Measurements from ENCODE around the gene TRIM48. TPM values are rescaled to one million over a fixed set of nuclear protein-coding genes. Genes with fewer than 3 reads are reported as not detected.
"Not testable (repeated sequence)": the region's sequence is repeated elsewhere in the genome, so short reads cannot be mapped to it uniquely, and the experiment has no call there.

TRIM48 gene, protein sequence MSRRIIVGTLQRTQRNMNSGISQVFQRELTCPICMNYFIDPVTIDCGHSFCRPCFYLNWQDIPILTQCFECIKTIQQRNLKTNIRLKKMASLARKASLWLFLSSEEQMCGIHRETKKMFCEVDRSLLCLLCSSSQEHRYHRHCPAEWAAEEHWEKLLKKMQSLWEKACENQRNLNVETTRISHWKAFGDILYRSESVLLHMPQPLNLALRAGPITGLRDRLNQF
- total RNA-seq, result not detected

DNA sequence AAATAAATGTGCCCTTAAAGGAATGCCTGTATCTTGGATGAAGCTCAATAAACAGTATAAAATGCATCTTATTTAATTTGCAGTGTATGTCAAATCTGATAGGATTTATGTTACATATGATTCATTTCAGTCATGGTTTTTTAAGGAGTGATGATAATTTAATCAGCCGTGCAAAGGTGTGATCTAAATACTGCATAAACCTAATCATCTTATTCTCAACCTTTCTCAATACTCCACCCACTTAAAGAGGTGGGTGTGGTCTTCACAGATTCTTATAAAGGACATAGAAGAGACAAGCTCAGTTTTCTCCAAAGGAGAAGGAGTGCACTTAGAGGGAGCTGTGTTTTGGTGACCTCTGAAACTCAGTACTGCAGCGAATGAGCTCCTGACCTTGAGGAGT is at the start of gene TRIM48:
Gene TRIM48, plus strand, starts transcription at position 301 of the 400 bp plus-strand sequence. CDS start 113 bp downstream, outside the sequence.
- H3K27me3 ChIP-seq (ENCODE audit: control insufficient read depth in 3 of 3, insufficient read depth in 3 of 3, low read length in 3 of 3); H3K4me1 ChIP-seq (ENCODE audit: control insufficient read depth in 3 of 3, insufficient read depth in 3 of 3, low read length in 3 of 3); H3K27ac ChIP-seq (ENCODE audit: low read depth, low read length); H3K36me3 ChIP-seq (ENCODE audit: control insufficient read depth in 3 of 3, insufficient read depth in 3 of 3, low read length in 3 of 3); H3K4me3 ChIP-seq (ENCODE audit: low read length in 3 of 3); H3K9me3 ChIP-seq (ENCODE audit: control insufficient read depth in 3 of 3, low read length in 3 of 3); H3K9ac ChIP-seq (ENCODE audit: low read depth in 1 of 3, low read length in 3 of 3): not testable (repeated sequence)

DNA sequence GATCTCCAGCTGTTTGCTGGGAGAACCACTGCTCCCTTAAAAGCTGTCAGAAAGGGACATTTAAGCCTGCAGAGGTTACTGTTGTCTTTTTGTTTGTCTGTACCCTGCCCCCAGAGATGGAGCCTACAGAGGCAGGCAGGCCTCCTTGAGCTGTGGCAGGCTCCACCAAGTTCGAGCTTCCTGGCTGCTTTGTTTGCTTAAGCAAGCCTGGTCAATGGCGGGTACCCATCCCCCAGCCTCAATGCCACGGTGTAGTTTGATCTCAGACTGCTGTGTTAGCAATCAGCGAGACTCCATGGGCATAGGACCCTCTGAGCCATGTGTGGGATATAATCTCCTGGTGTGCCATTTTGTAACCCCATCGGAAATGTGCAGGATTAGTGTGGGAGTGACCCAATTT is 23.6 kb upstream of the TRIM48 start:
- H3K4me3 ChIP-seq (ENCODE audit: low read length in 3 of 3); H3K36me3 ChIP-seq (ENCODE audit: control insufficient read depth in 3 of 3, insufficient read depth in 3 of 3, low read length in 3 of 3); H3K4me1 ChIP-seq (ENCODE audit: control insufficient read depth in 3 of 3, insufficient read depth in 3 of 3, low read length in 3 of 3); H3K9me3 ChIP-seq (ENCODE audit: control insufficient read depth in 3 of 3, low read length in 3 of 3); H3K9ac ChIP-seq (ENCODE audit: low read depth in 1 of 3, low read length in 3 of 3); H3K27ac ChIP-seq (ENCODE audit: low read depth, low read length); H3K27me3 ChIP-seq (ENCODE audit: control insufficient read depth in 3 of 3, insufficient read depth in 3 of 3, low read length in 3 of 3): not testable (repeated sequence)

- no peak overlapping the region for H3K4me3 ChIP-seq (ENCODE audit: low read length in 3 of 3)
- no peak overlapping the region for H3K9ac ChIP-seq (ENCODE audit: low read depth in 1 of 3, low read length in 3 of 3)
- no peaks in the 10 kb centered on the region for H3K9me3 ChIP-seq (ENCODE audit: control insufficient read depth in 3 of 3, low read length in 3 of 3)
- H3K27me3 ChIP-seq (ENCODE audit: control insufficient read depth in 3 of 3, insufficient read depth in 3 of 3, low read length in 3 of 3), result no peaks in the 10 kb centered on the region
- no peaks in the 10 kb centered on the region for H3K4me1 ChIP-seq (ENCODE audit: control insufficient read depth in 3 of 3, insufficient read depth in 3 of 3, low read length in 3 of 3)
- H3K27ac ChIP-seq (ENCODE audit: low read depth, low read length), result no peak overlapping the region
- H3K36me3 ChIP-seq (ENCODE audit: control insufficient read depth in 3 of 3, insufficient read depth in 3 of 3, low read length in 3 of 3), result no peaks in the 10 kb centered on the region
Measured at GRCh38 chr11:55263081-55263480, 1.1 kb downstream of the TRIM48 start.

Small RNAs within 50 kb of the gene (small RNA-seq; reads per million reads assigned to genes)
- gene AP005597.4, result not detected

Other genes starting within 250 kb of the TRIM48 start
- not detected for gene OR4A16, start 81.0 kb downstream of the TRIM48 start, total RNA-seq
- gene OR4A15, start 105.8 kb downstream of the TRIM48 start, total RNA-seq, result not detected

Data from skeletal muscle tissue (tissue), 5 donors.